GM20000 (cell line): ENCODE data around the gene TCF15.

Experiments used
- DNase-seq: peaks from one replicate; pipeline ENCODE4 v3.0.0; 2012; ENCODE audit warnings: low spot score
- CTCF ChIP-seq: IDR thresholded peaks from 2 replicates; pipeline ENCODE4 v1.5.1; 2012; ENCODE audit warnings: mild to moderate bottlenecking, control low read depth; ENCODE audit errors: extremely low read depth, missing control alignments

TCF15 gene

DNA sequence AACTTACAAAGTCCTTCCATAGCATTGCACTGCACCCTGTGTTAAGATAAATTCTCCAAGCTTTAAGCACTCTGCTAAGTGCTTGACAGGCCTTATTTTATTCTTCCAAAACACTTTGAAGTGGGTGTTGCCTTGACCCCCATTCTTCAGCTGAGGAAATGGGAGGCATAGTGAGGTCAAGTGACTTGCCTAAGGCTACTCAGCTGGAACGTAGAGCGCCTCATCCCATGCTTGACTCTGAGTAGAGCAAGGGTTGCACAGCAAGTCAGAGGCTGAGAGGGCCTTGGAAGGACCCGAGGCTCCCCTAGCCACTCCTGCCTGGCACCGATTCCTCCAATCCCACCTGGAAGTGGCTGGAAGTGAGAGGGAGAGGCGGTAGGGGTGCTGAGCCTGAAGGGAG is 46.9 kb downstream of the TCF15 start:
- no peak for TF ChIP-seq CTCF
- no peak for DNase-seq

DNA sequence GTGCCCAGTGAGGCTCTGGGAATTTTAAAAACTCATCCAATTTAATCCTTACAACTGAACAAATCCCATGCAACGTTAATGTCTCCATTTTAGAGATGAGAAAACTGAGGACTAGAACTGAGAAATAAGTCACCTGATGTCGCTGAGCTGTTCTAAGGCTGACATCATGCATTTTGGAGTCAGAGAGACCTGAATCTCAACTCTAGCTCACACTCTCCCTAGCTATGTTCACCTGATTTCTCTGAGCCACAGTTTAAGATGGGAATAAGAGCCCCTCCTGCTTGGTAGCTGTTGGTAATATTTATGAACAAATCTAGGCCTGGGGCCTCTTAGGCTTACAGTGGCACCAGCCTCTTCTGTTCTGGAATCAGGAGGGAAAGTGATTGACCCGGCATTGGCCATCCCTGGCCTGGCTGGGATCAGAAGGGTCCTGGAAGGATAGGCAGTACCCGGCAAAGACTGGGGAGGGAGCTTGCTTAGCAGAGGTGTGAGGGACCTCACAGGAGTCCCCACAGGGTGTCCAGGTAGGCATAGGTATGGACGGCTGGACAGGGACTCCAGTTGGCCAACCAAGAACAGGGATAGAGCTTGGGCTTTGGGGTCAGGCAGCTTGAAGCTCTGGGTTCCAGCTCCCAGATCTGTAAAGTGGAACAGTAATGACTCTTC is 47.7 kb downstream of the TCF15 start:
- no peak for TF ChIP-seq CTCF

GRCh38 chr20:561437-562231 is 48.5 kb downstream of the TCF15 start:
- TF ChIP-seq CTCF = peak; percentile 93
- peak; percentile 78 for DNase-seq

More for the DNA sequence above, 47.7 kb downstream of the TCF15 start:
- DNase-seq = no peak

DNA sequence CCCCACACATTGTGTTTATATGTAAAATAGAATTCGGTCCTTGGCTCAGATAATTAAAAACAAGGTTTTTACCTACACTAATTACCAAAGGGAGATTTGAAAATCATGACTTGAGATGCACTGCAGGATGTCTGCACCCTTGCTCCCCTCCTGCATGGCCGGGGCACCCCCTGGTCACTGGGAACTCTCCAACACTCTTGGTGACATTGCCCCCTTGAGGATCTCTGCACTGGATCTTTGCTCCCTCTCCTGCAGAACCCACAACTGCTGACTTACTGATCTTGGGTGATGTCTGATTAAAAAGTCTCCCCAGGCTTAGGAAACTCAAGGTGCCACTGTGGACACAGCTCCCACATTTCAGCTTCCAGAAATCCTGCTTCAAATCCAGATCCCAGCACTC is 49.4 kb downstream of the TCF15 start:
- TF ChIP-seq CTCF = no peak
- no peak for DNase-seq

DNA sequence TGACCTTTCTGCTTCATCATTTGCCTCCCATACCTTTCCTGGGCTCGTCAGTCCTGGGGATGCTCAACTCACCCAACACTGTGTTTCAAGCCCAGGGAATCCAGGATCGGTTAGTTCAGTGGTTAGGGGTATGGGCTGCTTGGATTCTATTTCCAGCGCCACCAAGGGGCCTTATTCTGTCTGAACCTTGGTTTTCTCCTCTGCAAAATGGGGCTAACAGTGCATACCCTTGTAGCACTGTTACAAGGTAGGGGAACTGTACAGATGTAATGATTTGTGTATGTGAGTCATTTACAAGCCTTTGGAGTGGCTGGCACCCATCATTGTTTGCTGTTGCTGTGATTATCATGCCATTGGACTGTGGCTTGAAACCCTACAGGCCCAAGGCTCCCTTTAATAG is 52.0 kb downstream of the TCF15 start:
- DNase-seq = no peak
- TF ChIP-seq CTCF = no peak

DNA sequence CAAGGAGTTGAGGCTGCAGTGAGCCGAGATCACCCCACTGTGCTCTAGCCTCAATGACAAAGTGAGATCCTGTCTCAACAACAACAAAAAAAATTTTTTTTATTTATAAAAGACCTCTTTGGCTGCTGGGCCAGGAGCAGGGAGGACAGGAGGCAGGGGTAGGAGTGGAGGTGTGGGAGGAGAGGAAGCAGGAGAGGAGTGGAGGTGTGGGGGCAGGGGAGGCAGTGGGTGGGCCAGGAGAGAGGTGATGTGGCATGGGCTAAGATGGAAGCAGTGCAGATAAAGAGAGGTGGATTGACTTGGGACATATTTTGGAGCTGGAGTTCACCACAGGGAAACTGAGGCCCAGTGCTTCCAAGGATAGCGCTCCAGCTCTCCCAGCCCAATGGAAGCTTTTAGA is 53.1 kb downstream of the TCF15 start:
- no peak for TF ChIP-seq CTCF
- no peak for DNase-seq

DNA sequence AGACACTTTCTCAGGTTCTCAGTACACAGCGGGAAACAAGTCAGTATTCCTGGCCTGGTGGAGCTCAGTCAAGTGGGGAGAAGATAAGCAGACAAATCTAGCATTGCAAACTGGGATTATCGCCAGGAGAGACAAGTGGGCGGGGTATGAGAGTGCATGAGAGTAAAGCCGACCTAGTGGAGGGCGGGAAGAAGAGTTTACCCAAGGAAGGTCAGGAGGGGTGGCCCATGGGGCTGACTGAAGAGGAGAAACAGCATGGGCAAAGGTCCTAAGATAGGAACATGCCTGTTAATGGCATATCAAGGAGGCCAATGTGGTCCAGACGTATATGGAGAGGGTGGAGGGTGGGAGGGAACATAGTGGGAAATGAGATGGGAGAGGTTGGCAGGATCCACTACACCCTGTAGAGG is 54.1 kb downstream of the TCF15 start:
- TF ChIP-seq CTCF = no peak
- no peak for DNase-seq
